Sigmoid colon (tissue), 7 donors: ENCODE data around the gene OR2V1. TPM values are rescaled to one million over a fixed set of nuclear protein-coding genes. Genes with fewer than 3 reads are reported as not detected.
"Not testable (repeated sequence)": the region's sequence is repeated elsewhere in the genome, so short reads cannot be mapped to it uniquely, and the experiment has no call there.

Experiments
- DNase-seq: peaks from one replicate; pipeline ENCODE4 v3.0.0-alpha.2; 2019
- H3K27ac ChIP-seq, 4 donors: fragments of 200-600 bp; sonication (generic); one replicate each; pipeline ENCODE4 v1.5.1; 2016 to 2019; ENCODE audit warnings: mild to moderate bottlenecking in 1 of 4
- H3K27me3 ChIP-seq, 3 donors: fragments of 200-600 bp; sonication (generic); one replicate each; pipeline ENCODE4 v1.5.1; 2019; ENCODE audit warnings: mild to moderate bottlenecking in 1 of 3
- H3K36me3 ChIP-seq, 4 donors: fragments of 200-600 bp; sonication (generic); one replicate each; pipeline ENCODE4 v1.5.1; 2016 to 2019
- H3K4me1 ChIP-seq, 4 donors: fragments of 200-600 bp; sonication (generic); one replicate each; pipeline ENCODE4 v1.5.1; 2017 to 2019
- H3K4me3 ChIP-seq, 4 donors: fragments of 200-600 bp; sonication (generic); one replicate each; pipeline ENCODE4 v1.5.1; 2017 to 2019; ENCODE audit warnings: mild to moderate bottlenecking in 2 of 4, moderate library complexity in 1 of 4
- H3K9me3 ChIP-seq, 4 donors: fragments of 200-600 bp in 3 of 4; sonication (generic) in 3 of 4; one replicate each; pipeline versions ENCODE4 v1.5.1 to v1.6.1; 2013 to 2019
- EP300 ChIP-seq, 4 donors: sonication (generic); formaldehyde crosslinking; IDR thresholded peaks; one replicate each; pipeline ENCODE4 v1.6.1; 2017; ENCODE audit warnings: antibody characterized with exemption in 4 of 4
- POLR2A ChIP-seq, 2 donors: fragments of 450-650 bp; IDR thresholded peaks; one replicate each; pipeline ENCODE4 v1.6.1; 2016; ENCODE audit warnings: antibody characterized with exemption in 2 of 2, mild to moderate bottlenecking in 2 of 2, moderate library complexity in 2 of 2
- POLR2AphosphoS5 ChIP-seq, 4 donors: sonication (generic); formaldehyde crosslinking; IDR thresholded peaks; one replicate each; pipeline ENCODE4 v1.6.1; 2017; ENCODE audit warnings: antibody characterized with exemption in 4 of 4
- WGBS, 2 donors: extraction: QIAGEN DNeasy Blood & Tissue Kit; methylation state at CpG; one replicate each; pipeline ENCODE4 v1.1.7; 2013; 5-methylcytosine and 5-hydroxymethylcytosine counted together
- intact Hi-C: fragments of 100-400 bp; cut with DNase I; formaldehyde crosslinking; loops from one replicate; pipeline ENCODE4 v1.15.1; 2023
- polyA plus RNA-seq, 3 donors: library from polyadenylated mRNA; stranded (reverse); fragments of 200-250 nt; gene quantifications; one replicate each; pipeline ENCODE4 v1.2.3, GENCODE V29; 2013
- total RNA-seq, 4 donors: library from RNA; depleted of rRNA; stranded (reverse); fragments of >200 nt; gene quantifications; one replicate each; pipeline ENCODE4 v1.1.0, GENCODE V29; 2016
- TF ChIP-seq, protein P1 (sequence below), 4 experiments: fragments of 450-650 bp in 3 of 4; fragments of 200-600 bp in 1 of 4; IDR thresholded peaks; one replicate each; pipeline ENCODE4 v1.5.1; 2016 to 2019; ENCODE audit warnings: antibody characterized with exemption in 4 of 4, mild to moderate bottlenecking in 3 of 4, moderate library complexity in 2 of 4
- donor health status: healthy with polysubstance abuse.
- donor health status: Bipolar disorder and iron deficiency.
- donor health status: healthy.

Gene OR2V1
- total and polyA plus RNA-seq, 7 donors, result not detected

GRCh38 chr5:181100121-181100875 is 30.7 kb downstream of the OR2V1 start:
- WGBS, 2 donors, result 6 to 12% methylated on average over 62 of the region's 62 CpGs
- Histone ChIP-seq H3K36me3 (no peaks in the 10 kb centered on the region), H3K4me3 (no peak overlapping the region), H3K27ac (no peak overlapping the region), H3K9me3 (no peaks in the 10 kb centered on the region), H3K4me1 (peaks cover 0 to 5% (median 2%) of the 10 kb centered on the region in 4 donors), H3K27me3 (peaks cover 11 to 41% (median 25%) of the 10 kb centered on the region in 3 donors)
- intact Hi-C loops, result no loop called here
- TF ChIP-seq POLR2A (IDR thresholded peaks at IDR 0.05), result no peak
- no peak for TF ChIP-seq EP300 (IDR thresholded peaks at IDR 0.05)
- no peak for TF ChIP-seq POLR2AphosphoS5 (IDR thresholded peaks at IDR 0.05)
- TF ChIP-seq, protein P1, sequence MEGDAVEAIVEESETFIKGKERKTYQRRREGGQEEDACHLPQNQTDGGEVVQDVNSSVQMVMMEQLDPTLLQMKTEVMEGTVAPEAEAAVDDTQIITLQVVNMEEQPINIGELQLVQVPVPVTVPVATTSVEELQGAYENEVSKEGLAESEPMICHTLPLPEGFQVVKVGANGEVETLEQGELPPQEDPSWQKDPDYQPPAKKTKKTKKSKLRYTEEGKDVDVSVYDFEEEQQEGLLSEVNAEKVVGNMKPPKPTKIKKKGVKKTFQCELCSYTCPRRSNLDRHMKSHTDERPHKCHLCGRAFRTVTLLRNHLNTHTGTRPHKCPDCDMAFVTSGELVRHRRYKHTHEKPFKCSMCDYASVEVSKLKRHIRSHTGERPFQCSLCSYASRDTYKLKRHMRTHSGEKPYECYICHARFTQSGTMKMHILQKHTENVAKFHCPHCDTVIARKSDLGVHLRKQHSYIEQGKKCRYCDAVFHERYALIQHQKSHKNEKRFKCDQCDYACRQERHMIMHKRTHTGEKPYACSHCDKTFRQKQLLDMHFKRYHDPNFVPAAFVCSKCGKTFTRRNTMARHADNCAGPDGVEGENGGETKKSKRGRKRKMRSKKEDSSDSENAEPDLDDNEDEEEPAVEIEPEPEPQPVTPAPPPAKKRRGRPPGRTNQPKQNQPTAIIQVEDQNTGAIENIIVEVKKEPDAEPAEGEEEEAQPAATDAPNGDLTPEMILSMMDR (IDR thresholded peaks at IDR 0.05), result no peak
- no peak for DNase-seq

DNA sequence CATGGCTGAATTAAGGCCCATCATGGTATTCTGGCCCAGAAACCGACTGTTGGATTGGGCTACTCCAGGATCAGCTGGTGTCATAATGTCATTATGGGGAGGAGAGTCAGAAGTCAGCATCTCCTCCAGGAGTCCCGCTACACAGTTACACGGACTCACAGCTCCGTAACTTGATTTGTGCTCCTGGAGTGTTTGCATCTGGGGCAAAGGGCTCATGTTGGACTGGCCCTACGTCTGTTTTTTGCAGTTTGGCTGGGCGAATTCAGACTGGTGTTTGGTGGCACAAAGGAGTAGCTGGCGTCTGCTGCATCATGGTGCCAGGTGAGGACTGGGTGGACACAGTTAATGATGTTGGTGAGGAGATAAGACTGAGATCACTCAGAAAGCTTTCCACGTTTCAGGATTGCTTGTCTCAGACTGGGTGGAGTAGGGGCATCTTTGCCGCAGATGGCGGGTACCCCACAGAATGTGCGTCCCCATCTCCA is 31.3 kb downstream of the OR2V1 start:
- no peak overlapping the region for H3K4me3 ChIP-seq
- no peak overlapping the region for H3K27ac ChIP-seq
- peaks cover 0 to 5% (median 2%) of the 10 kb centered on the region in 4 donors for H3K4me1 ChIP-seq
- TF ChIP-seq POLR2A (IDR thresholded peaks at IDR 0.05) (no peak), POLR2AphosphoS5 (IDR thresholded peaks at IDR 0.05) (no peak), EP300 (IDR thresholded peaks at IDR 0.05) (no peak)
- TF ChIP-seq, protein P1 (IDR thresholded peaks at IDR 0.05), result no peak
- H3K36me3 ChIP-seq, result no peaks in the 10 kb centered on the region
- intact Hi-C loops, result no loop called here
- peaks cover 11 to 37% (median 22%) of the 10 kb centered on the region in 3 donors for H3K27me3 ChIP-seq
- no peak for DNase-seq
- no peaks in the 10 kb centered on the region for H3K9me3 ChIP-seq
- WGBS, 2 donors, result 47 to 54% methylated on average over 11 of the region's 11 CpGs

DNA sequence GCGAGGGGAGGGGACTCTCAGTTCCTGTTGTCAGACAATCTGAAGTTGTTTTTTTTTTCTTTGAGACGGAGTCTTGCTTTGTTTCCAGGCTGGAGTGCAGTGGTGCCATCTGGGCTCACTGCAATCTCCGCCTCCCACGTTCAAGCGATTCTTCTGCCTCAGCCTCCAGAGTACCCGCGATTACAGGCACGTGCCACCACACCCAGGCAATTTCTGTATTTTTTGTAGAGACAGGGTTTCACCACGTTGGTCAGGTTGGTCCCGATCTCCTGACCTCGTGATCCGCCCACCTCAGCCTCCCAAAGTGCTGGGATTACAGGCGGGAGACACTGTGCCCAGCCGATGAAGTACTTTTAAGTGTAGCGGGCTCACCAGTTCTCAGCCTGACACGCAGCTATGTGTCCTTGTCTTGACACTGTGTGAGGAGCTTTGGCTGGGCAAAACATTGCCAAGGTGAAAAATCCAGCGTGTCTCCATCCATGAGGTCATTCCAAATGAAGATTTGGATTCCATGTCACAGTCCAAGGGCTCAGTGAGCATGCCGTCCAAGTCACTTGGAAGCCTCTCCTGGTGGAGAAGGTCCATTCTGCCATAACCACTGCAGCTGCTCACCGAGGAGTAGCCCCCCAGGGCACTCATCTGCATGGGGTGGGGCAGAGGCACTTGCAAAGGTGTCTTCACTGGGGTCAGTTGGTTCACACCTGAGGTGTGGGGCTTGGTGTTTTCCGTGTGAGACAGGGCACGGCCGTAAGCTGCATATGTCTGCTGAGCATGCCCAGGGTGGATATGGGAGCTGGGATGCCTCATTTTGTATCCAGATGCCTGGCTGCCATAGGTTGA is 32.0 kb downstream of the OR2V1 start:
- Histone ChIP-seq H3K27me3 (peaks cover 11 to 32% (median 19%) of the 10 kb centered on the region in 3 donors), H3K4me1 (peaks cover 0 to 5% (median 2%) of the 10 kb centered on the region in 4 donors), H3K4me3 (no peak overlapping the region), H3K36me3 (no peaks in the 10 kb centered on the region), H3K9me3 (no peaks in the 10 kb centered on the region), H3K27ac (no peak overlapping the region)
- intact Hi-C loops, result no loop called here
- 20 to 22% methylated on average over 20 to 22 of the region's 22 CpGs for WGBS, 2 donors
- TF ChIP-seq, protein P1 (IDR thresholded peaks at IDR 0.05), result no peak
- no peak for TF ChIP-seq POLR2A (IDR thresholded peaks at IDR 0.05)
- TF ChIP-seq POLR2AphosphoS5 (IDR thresholded peaks at IDR 0.05), result no peak
- TF ChIP-seq EP300 (IDR thresholded peaks at IDR 0.05), result no peak
- DNase-seq, result no peak

GRCh38 chr5:181097759-181098491 is 33.0 kb downstream of the OR2V1 start:
- H3K4me3 ChIP-seq, H3K4me1 ChIP-seq, H3K27ac ChIP-seq, H3K9me3 ChIP-seq, H3K36me3 ChIP-seq, DNase-seq, intact Hi-C loops: not testable (repeated sequence)
- 0 to 3% methylated on average over 2 to 5 of the region's 56 CpGs for WGBS, 2 donors
- H3K27me3 ChIP-seq, result peaks cover 10 to 39% (median 27%) of the 10 kb centered on the region in 3 donors

DNA sequence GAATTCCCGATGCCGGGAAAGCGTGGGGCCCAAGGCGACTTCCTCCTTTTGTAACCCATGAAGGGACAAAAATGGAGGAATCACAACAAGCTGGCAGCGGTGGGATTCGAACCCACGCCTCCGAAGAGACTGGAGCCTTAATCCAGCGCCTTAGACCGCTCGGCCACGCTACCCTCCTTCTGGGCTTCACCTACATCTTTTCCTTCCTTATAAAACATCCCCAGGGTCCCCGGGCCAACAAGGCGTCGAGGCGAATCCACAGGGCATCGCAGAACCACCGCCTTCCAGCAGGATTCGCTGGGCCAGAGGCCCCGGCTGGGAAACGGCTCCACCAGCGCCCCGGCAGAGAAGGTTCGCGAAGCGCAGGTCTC is 33.6 kb downstream of the OR2V1 start:
- intact Hi-C loops, result not testable (repeated sequence)
- WGBS, 2 donors, result no CpG with 5 or more reads among the region's 26 CpGs

GRCh38 chr5:181096721-181097382 is 34.1 kb downstream of the OR2V1 start:
- H3K36me3 ChIP-seq, H3K27ac ChIP-seq, H3K4me3 ChIP-seq, intact Hi-C loops, DNase-seq, H3K4me1 ChIP-seq, H3K9me3 ChIP-seq: not testable (repeated sequence)
- H3K27me3 ChIP-seq, result peaks cover 10 to 44% (median 37%) of the 10 kb centered on the region in 3 donors
- no CpG with 5 or more reads among the region's 26 CpGs for WGBS, 2 donors

More for the DNA sequence above, 33.6 kb downstream of the OR2V1 start:
- DNase-seq, H3K4me3 ChIP-seq, H3K27ac ChIP-seq, H3K4me1 ChIP-seq, H3K9me3 ChIP-seq, H3K36me3 ChIP-seq: not testable (repeated sequence)
- peaks cover 10 to 44% (median 33%) of the 10 kb centered on the region in 3 donors for H3K27me3 ChIP-seq

DNA sequence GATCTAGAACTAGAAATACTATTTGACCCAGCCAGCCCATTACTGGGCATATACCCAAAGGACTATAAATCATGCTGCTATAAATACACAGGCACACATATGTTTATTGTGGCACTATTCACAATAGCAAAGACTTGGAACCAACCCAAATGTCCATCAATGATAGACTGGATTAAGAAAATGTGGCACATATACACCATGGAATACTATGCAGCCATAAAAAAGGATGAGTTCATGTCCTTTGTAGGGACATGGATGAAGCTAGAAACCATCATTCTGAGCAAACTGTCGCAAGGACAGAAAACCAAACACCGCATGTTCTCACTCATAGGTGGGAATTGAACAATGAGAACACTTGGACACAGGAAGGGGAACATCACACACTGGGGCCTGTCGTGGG is 35.8 kb downstream of the OR2V1 start:
- H3K36me3 ChIP-seq, H3K4me3 ChIP-seq, H3K27ac ChIP-seq, H3K9me3 ChIP-seq, DNase-seq, H3K4me1 ChIP-seq, intact Hi-C loops: not testable (repeated sequence)
- H3K27me3 ChIP-seq, result peaks cover 10 to 39% (median 32%) of the 10 kb centered on the region in 3 donors
- WGBS, 2 donors, result 78 to 80% methylated on average over 3 of the region's 3 CpGs
